H1 (cell line): ENCODE results near the gene HNF1B. TPM values are rescaled to one million over a fixed set of nuclear protein-coding genes. Genes with fewer than 3 reads are reported as not detected.

Experiments
- ASH2L ChIP-seq: fragments of 200-600, 300-600 bp; sonication (generic); IDR thresholded peaks from one replicate; pipeline ENCODE4 v1.7.1; 2017; ENCODE audit warnings: low read length
- ATF2 ChIP-seq: IDR thresholded peaks from 2 replicates; pipeline ENCODE4 v1.6.1; 2012; ENCODE audit warnings: low read length, inconsistent platforms
- RFX5 ChIP-seq: IDR thresholded peaks from 2 replicates; pipeline ENCODE4 v1.6.1; 2011; ENCODE audit warnings: low read depth, low read length, improper control_type of control experiment, borderline replicate concordance
- RNF2 ChIP-seq: fragments of 200-900, 300-1000 bp; sonication (generic); IDR thresholded peaks from 2 replicates; pipeline ENCODE4 v1.7.1; 2016; ENCODE audit warnings: borderline replicate concordance, low read depth, mild to moderate bottlenecking, antibody characterized with exemption, low read length; ENCODE audit not compliant: poor library complexity, severe bottlenecking; ENCODE audit errors: missing control alignments
- polyA plus RNA-seq, 7 experiments: library from polyadenylated mRNA; depleted of rRNA in 3 of 7; stranded (reverse) in 5 of 7; unstranded in 2 of 7; fragments of >200 nt in 5 of 7; fragments of 200-250 nt in 2 of 7; gene quantifications; 1 replicate in 5 of 7; 2 replicates in 1 of 7; 4 replicates in 1 of 7; pipeline versions ENCODE4 v1.2.1 to v1.2.3, GENCODE V29; 2011 to 2013; ENCODE audit warnings: missing spikeins in 2 of 7, mixed read lengths in 2 of 7
- total RNA-seq: library from RNA; stranded (reverse); fragmentation: NEBNext Ultra II Directional; extraction: Animal tissue kit (Norgen Biotek cat#: 25700); gene quantifications from 2 replicates; pipeline ENCODE4 v1.2.1, GENCODE V29; 2021

HNF1B gene
- total and polyA plus RNA-seq, 2 of the 8 experiments (the other 6 are each of a cell fraction or from before 2014, with no cell fraction given), result 0.13 to 0.30 TPM

GRCh38 chr17:37673386-37673785, 71.5 kb downstream of the HNF1B start (continued):
- no peak for TF ChIP-seq ASH2L
- TF ChIP-seq ATF2, result no peak
- no peak for TF ChIP-seq RFX5
- no peak for TF ChIP-seq RNF2
